D341Med (cell line): ENCODE data around the gene POLR2B.
"Not testable (repeated sequence)": the region's sequence is repeated elsewhere in the genome, so short reads cannot be mapped to it uniquely, and the experiment has no call there.

Experiments used
- DNase-seq: peaks from one replicate; pipeline ENCODE4 v3.0.0; 2012; ENCODE audit warnings: low spot score

The POLR2B gene

GRCh38 chr4:56986952-56987351 is 8.3 kb downstream of the POLR2B start:
- no peak for DNase-seq

GRCh38 chr4:56990109-56990905 is 11.6 kb downstream of the POLR2B start:
- DNase-seq, result no peak

GRCh38 chr4:56995525-56995924 is 16.8 kb downstream of the POLR2B start:
- DNase-seq, result peak; percentile 80

GRCh38 chr4:56999751-57000150 is 21.1 kb downstream of the POLR2B start:
- DNase-seq, result no peak

GRCh38 chr4:57013543-57014120 is 34.9 kb downstream of the POLR2B start:
- DNase-seq, result no peak

GRCh38 chr4:57018980-57019379 is 40.3 kb downstream of the POLR2B start:
- no peak for DNase-seq

- DNase-seq, result no peak
Measured at GRCh38 chr4:57020467-57021101, 41.9 kb downstream of the POLR2B start.

- no peak for DNase-seq
Measured at GRCh38 chr4:57023104-57023503, 44.4 kb downstream of the POLR2B start.

- no peak for DNase-seq
Measured at GRCh38 chr4:57034520-57034919, 55.8 kb downstream of the POLR2B start.

- DNase-seq, result peak; percentile 83
Measured at GRCh38 chr4:57037982-57038604, 59.4 kb downstream of the POLR2B start.

- no peak for DNase-seq
Measured at GRCh38 chr4:57039345-57039744, 60.6 kb downstream of the POLR2B start.

GRCh38 chr4:57040510-57040909 is 61.8 kb downstream of the POLR2B start:
- no peak for DNase-seq

GRCh38 chr4:57041020-57041419 is 62.3 kb downstream of the POLR2B start:
- DNase-seq, result no peak

GRCh38 chr4:57042711-57043169 is 64.0 kb downstream of the POLR2B start:
- DNase-seq, result no peak

- DNase-seq, result no peak
Measured at GRCh38 chr4:57043347-57044251, 64.9 kb downstream of the POLR2B start.

- no peak for DNase-seq
Measured at GRCh38 chr4:57044279-57044678, 65.6 kb downstream of the POLR2B start.

- no peak for DNase-seq
Measured at GRCh38 chr4:57044996-57045395, 66.3 kb downstream of the POLR2B start.

- DNase-seq, result not testable (repeated sequence)
Measured at GRCh38 chr4:57047046-57047445, 68.3 kb downstream of the POLR2B start.

- no peak for DNase-seq
Measured at GRCh38 chr4:57048590-57049304, 70.1 kb downstream of the POLR2B start.

GRCh38 chr4:57051095-57051494 is 72.4 kb downstream of the POLR2B start:
- no peak for DNase-seq

- DNase-seq, result no peak
Measured at GRCh38 chr4:57051524-57051923, 72.8 kb downstream of the POLR2B start.
